ENCODE measurements around the gene UNC45A. TPM values are rescaled to one million over a fixed set of nuclear protein-coding genes. Genes with fewer than 3 reads are reported as not detected.

The UNC45A gene
- total and polyA plus RNA-seq, 2 of the 13 experiments (the other 11 are each of a cell fraction or from before 2014, with no cell fraction given), result 33.8 to 39.7 TPM

DNA sequence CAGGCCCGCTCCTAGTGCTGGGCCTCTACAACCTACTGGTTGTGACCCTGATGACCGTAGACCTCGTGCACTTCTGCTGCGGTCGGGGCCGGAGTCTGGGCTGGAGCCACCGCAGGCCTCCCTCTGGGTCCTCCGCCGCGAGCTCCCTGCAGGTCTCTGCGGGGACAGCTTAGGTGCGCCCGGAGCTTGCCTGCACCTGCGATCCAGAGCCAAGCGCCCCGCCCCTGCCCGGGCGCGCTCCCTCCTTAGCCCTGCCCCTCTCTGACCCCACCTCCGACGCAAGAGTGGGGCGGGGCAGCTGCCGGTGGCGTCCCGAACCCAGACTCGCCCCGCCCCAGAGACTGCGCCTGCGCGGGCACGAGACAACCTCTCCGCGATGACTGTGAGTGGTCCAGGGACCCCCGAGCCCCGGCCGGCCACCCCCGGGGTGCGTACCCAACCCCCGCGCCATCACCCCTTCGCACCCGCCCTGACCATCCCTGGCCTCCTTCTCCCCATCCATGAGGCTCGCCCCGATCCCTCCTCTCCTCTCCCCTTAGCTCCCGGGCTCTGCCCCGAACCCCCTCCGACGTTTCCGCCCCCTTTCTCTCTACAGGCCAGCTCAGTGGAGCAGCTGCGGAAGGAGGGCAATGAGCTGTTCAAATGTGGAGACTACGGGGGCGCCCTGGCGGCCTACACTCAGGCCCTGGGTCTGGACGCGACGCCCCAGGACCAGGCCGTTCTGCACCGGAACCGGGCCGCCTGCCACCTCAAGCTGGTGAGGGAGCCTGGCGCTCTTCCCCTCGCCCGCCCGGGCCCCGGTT is at the start of gene UNC45A (continued):
- TF ChIP-seq ZNF292 (CRISPR knock-in tag; IDR thresholded peaks at IDR 0.05; ENCODE audit: borderline replicate concordance, low read depth) (no peak), ZNF510 (CRISPR knock-in tag; IDR thresholded peaks at IDR 0.05; ENCODE audit: low read depth) (peak; percentile 86; the same call in 1 of the 2 replicates), ZNF589 (CRISPR knock-in tag; conservative IDR thresholded peaks at IDR 0.05) (no peak), RARG (CRISPR knock-in tag; IDR thresholded peaks at IDR 0.05; ENCODE audit: low read depth) (no peak), ZNF138 (CRISPR knock-in tag; IDR thresholded peaks at IDR 0.05; ENCODE audit: low read depth) (peak; percentile 16; the same call in 1 of the 2 replicates), ZSCAN21 (CRISPR knock-in tag; IDR thresholded peaks at IDR 0.05; ENCODE audit: borderline replicate concordance) (no peak), MYNN (CRISPR knock-in tag; IDR thresholded peaks at IDR 0.05; ENCODE audit: low read depth) (0 out of 2 replicates have a peak, but pooled peaks have one; percentile 63), SCMH1 (CRISPR knock-in tag; IDR thresholded peaks at IDR 0.05; ENCODE audit: borderline replicate concordance) (no peak), SNAI1 (CRISPR knock-in tag; IDR thresholded peaks at IDR 0.05; ENCODE audit: borderline replicate concordance) (no peak), TBX3 (IDR thresholded peaks at IDR 0.05; ENCODE audit: borderline replicate concordance) (no peak), ZNF142 (CRISPR knock-in tag; IDR thresholded peaks at IDR 0.05) (no peak), TOE1 (CRISPR knock-in tag; IDR thresholded peaks at IDR 0.05) (no peak), ZNF652 (CRISPR knock-in tag; IDR thresholded peaks at IDR 0.05; ENCODE audit: borderline replicate concordance, low read depth) (no peak), KAT7 (CRISPR knock-in tag; IDR thresholded peaks at IDR 0.05; ENCODE audit: borderline replicate concordance) (no peak), ZNF75D (CRISPR knock-in tag; IDR thresholded peaks at IDR 0.05; ENCODE audit: borderline replicate concordance) (no peak), HOXA7 (CRISPR knock-in tag; IDR thresholded peaks at IDR 0.05) (no peak), ATRX (CRISPR knock-in tag; IDR thresholded peaks at IDR 0.05; ENCODE audit: borderline replicate concordance) (no peak), FOXK1 (CRISPR knock-in tag; IDR thresholded peaks at IDR 0.05; ENCODE audit: borderline replicate concordance, low read depth) (peak; percentile 27; the same call in 1 of the 2 replicates), TEAD2 (CRISPR knock-in tag; IDR thresholded peaks at IDR 0.05) (no peak), ZFYVE20 (CRISPR knock-in tag; IDR thresholded peaks at IDR 0.05; ENCODE audit: borderline replicate concordance, low read depth) (no peak), NKX3-1 (CRISPR knock-in tag; IDR thresholded peaks at IDR 0.05) (no peak), KDM1A (CRISPR knock-in tag; IDR thresholded peaks at IDR 0.05) (no peak), PAWR (CRISPR knock-in tag; IDR thresholded peaks at IDR 0.05; ENCODE audit: borderline replicate concordance) (peak; percentile 26; the same call in 1 of the 2 replicates)
- TF ChIP-seq, protein P1, sequence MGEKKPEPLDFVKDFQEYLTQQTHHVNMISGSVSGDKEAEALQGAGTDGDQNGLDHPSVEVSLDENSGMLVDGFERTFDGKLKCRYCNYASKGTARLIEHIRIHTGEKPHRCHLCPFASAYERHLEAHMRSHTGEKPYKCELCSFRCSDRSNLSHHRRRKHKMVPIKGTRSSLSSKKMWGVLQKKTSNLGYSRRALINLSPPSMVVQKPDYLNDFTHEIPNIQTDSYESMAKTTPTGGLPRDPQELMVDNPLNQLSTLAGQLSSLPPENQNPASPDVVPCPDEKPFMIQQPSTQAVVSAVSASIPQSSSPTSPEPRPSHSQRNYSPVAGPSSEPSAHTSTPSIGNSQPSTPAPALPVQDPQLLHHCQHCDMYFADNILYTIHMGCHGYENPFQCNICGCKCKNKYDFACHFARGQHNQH (CRISPR knock-in tag; IDR thresholded peaks at IDR 0.05), result peak; percentile 62

Measured in HepG2 (cell line).